Choroid plexus epithelial cell (primary cell): Measurements from ENCODE around the gene AKR1A1.
A peak's percentile ranks its signal among the peaks of the same experiment; 100 is the strongest.

Source experiments
- DNase-seq: peaks from one replicate; pipeline ENCODE4 v3.0.0-alpha.2; 2010; ENCODE audit warnings: low read depth
- H3K4me3 ChIP-seq: 2 replicates; pipeline ENCODE4 v1.5.1; 2011; ENCODE audit warnings: low read depth, mild to moderate bottlenecking, control low read depth, low read length, moderate library complexity
- CTCF ChIP-seq: conservative IDR thresholded peaks from 2 replicates; pipeline ENCODE4 v1.5.1; 2011; ENCODE audit warnings: low read depth, mild to moderate bottlenecking, control low read depth, inconsistent platforms, low read length, moderate library complexity

AKR1A1 gene

GRCh38 chr1:45563843-45564242 is 13.2 kb downstream of the AKR1A1 start:
- TF ChIP-seq CTCF, result no peak
- no peak for DNase-seq
- H3K4me3 ChIP-seq, result no peak overlapping the region

- TF ChIP-seq CTCF, result no peak
- DNase-seq, result no peak
- no peak overlapping the region for H3K4me3 ChIP-seq
Measured at GRCh38 chr1:45566722-45567121, 16.1 kb downstream of the AKR1A1 start.

GRCh38 chr1:45567911-45568310 is 17.3 kb downstream of the AKR1A1 start:
- DNase-seq, result no peak
- no peak overlapping the region for H3K4me3 ChIP-seq
- TF ChIP-seq CTCF, result no peak

- no peak for TF ChIP-seq CTCF
- no peak for DNase-seq
- no peak overlapping the region for H3K4me3 ChIP-seq
Measured at GRCh38 chr1:45568421-45568820, 17.8 kb downstream of the AKR1A1 start.

- H3K4me3 ChIP-seq, result no peak overlapping the region
- TF ChIP-seq CTCF, result no peak
Measured at GRCh38 chr1:45569571-45569961, 18.9 kb downstream of the AKR1A1 start.

GRCh38 chr1:45569962-45570581 is 19.4 kb downstream of the AKR1A1 start:
- peak; percentile 99 for TF ChIP-seq CTCF
- H3K4me3 ChIP-seq, result no peak overlapping the region
- DNase-seq, result peak; percentile 89

More at GRCh38 chr1:45569571-45569961, 18.9 kb downstream of the AKR1A1 start:
- no peak for DNase-seq

GRCh38 chr1:45570631-45571030 is 20.0 kb downstream of the AKR1A1 start:
- no peak for TF ChIP-seq CTCF

More at GRCh38 chr1:45570631-45571030, 20.0 kb downstream of the AKR1A1 start:
- H3K4me3 ChIP-seq, result no peak overlapping the region
- DNase-seq, result no peak
